WI38 (cell line): ENCODE data around the gene RAD51D.
"Not testable (repeated sequence)": the region's sequence is repeated elsewhere in the genome, so short reads cannot be mapped to it uniquely, and the experiment has no call there.

ENCODE experiments used
- H3K4me3 ChIP-seq: 2 replicates; pipeline ENCODE4 v1.5.1; 2011; ENCODE audit warnings: low read depth, mild to moderate bottlenecking, control low read depth, low read length
- CTCF ChIP-seq: IDR thresholded peaks from 2 replicates; pipeline ENCODE4 v1.5.1; 2012; ENCODE audit warnings: low read depth, mild to moderate bottlenecking, control low read depth, low read length

The RAD51D gene

GRCh38 chr17:35127751-35128514 is 8.3 kb upstream of the RAD51D start:
- no peak overlapping the region for H3K4me3 ChIP-seq
- TF ChIP-seq CTCF, result no peak

GRCh38 chr17:35121315-35121714 is 1.7 kb upstream of the RAD51D start, which contains the start of gene FNDC8:
Gene FNDC8 (plus strand): TSS chr17:35121615. CDS start chr17:35121694, 79 bp downstream.
- H3K4me3 ChIP-seq, result no peak within 1 kb of the TSS
- no peak for TF ChIP-seq CTCF

- no peak overlapping the region for H3K4me3 ChIP-seq
- 0 out of 2 replicates have a peak, but pooled peaks have one; percentile 21 for TF ChIP-seq CTCF
These were observed 1.7 kb downstream of the RAD51D start for GRCh38 chr17:35117984-35118383.

GRCh38 chr17:35116845-35117244 is 2.8 kb downstream of the RAD51D start:
- no peak for TF ChIP-seq CTCF
- no peak overlapping the region for H3K4me3 ChIP-seq

GRCh38 chr17:35110791-35111190 is 8.9 kb downstream of the RAD51D start:
- H3K4me3 ChIP-seq, result not testable (repeated sequence)

- TF ChIP-seq CTCF, result no peak
- H3K4me3 ChIP-seq, result no peak overlapping the region
These were observed 14.7 kb downstream of the RAD51D start for GRCh38 chr17:35104844-35105450.

- no peak for TF ChIP-seq CTCF
These were observed 16.4 kb downstream of the RAD51D start for GRCh38 chr17:35103271-35103670.

More at GRCh38 chr17:35103271-35103670, 16.4 kb downstream of the RAD51D start:
- no peak overlapping the region for H3K4me3 ChIP-seq
